Tibial nerve (tissue), 4 donors: ENCODE measurements around the gene DYNLRB1. TPM values are rescaled to one million over a fixed set of nuclear protein-coding genes. Genes with fewer than 3 reads are reported as not detected.
A peak's percentile ranks its signal among the peaks of the same experiment; 100 is the strongest.

Source experiments
- DNase-seq, 2 donors: peaks; one replicate each; pipeline ENCODE4 v3.0.0-alpha.2; 2019; ENCODE audit warnings: low spot score in 2 of 2
- H3K27ac ChIP-seq, 4 donors: fragments of 200-600 bp; sonication (generic) in 3 of 4; one replicate each; pipeline ENCODE4 v1.5.1; 2017 to 2019; ENCODE audit warnings: mild to moderate bottlenecking in 1 of 4
- H3K27me3 ChIP-seq, 2 donors: fragments of 200-600 bp; sonication (generic) in 1 of 2; one replicate each; pipeline versions ENCODE4 v1.5.1 to v1.6.0; 2017 to 2019
- H3K36me3 ChIP-seq, 3 donors: fragments of 200-600 bp; sonication (generic); one replicate each; pipeline ENCODE4 v1.5.1; 2018 to 2019
- H3K4me1 ChIP-seq, 4 donors: fragments of 200-600 bp; sonication (generic) in 3 of 4; one replicate each; pipeline ENCODE4 v1.5.1; 2017 to 2019
- H3K4me3 ChIP-seq, 4 donors: fragments of 200-600 bp; sonication (generic) in 3 of 4; one replicate each; pipeline ENCODE4 v1.5.1; 2017 to 2019; ENCODE audit warnings: mild to moderate bottlenecking in 1 of 4, moderate library complexity in 1 of 4
- H3K9me3 ChIP-seq, 4 donors: fragments of 200-600 bp; sonication (generic) in 3 of 4; one replicate each; pipeline ENCODE4 v1.5.1; 2017 to 2019
- EP300 ChIP-seq, 2 donors: sonication (generic); formaldehyde crosslinking; IDR thresholded peaks; one replicate each; pipeline ENCODE4 v1.6.1; 2017; ENCODE audit warnings: antibody characterized with exemption in 2 of 2, mild to moderate bottlenecking in 1 of 2
- POLR2A ChIP-seq, 2 donors: fragments of 450-650 bp; IDR thresholded peaks; one replicate each; pipeline ENCODE4 v1.6.1; 2017; ENCODE audit warnings: antibody characterized with exemption in 2 of 2, mild to moderate bottlenecking in 2 of 2, moderate library complexity in 2 of 2
- WGBS, 2 donors: methylation state at CpG; one replicate each; pipeline ENCODE4 v1.1.5; 2018; 5-methylcytosine and 5-hydroxymethylcytosine counted together
- total RNA-seq, 4 donors: library from RNA; depleted of rRNA; stranded (reverse); fragments of >200 nt; gene quantifications; one replicate each; pipeline ENCODE4 v1.1.0, GENCODE V29; 2016
- TF ChIP-seq, protein P1 (sequence below), 5 experiments: fragments of 200-600 bp in 3 of 5; fragments of 450-650 bp in 2 of 5; sonication (generic) in 3 of 5; IDR thresholded peaks; one replicate each; pipeline ENCODE4 v1.5.1; 2016 to 2019; ENCODE audit warnings: antibody characterized with exemption in 5 of 5, mild to moderate bottlenecking in 3 of 5, moderate library complexity in 2 of 5

DYNLRB1 gene
- total RNA-seq, 4 donors from 2014 or later: 145 to 188 (median 170) TPM

DNA sequence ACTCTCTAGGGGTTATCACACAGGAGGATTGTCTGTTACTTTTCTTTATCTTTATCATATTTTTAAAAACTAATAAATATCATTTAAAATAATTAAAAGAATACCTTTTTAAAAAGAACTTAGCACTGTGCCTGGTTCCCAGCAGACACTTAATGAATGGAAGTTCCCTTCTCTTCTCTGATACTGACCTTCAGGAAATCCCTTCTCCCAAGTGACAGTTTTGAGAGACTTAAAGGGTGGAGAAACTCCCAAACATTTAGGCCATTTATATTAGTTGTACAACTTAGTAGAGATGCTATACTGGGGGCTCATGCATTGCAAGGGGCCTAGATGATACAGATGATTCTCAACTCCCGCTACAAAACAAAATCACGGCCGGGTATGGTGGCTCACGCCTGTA, 60.8 kb downstream of the DYNLRB1 start:
- 97 to 99% methylated on average over 4 of the region's 4 CpGs for WGBS, 2 donors
- peaks cover 0 to 43% (median 30%) of the 10 kb centered on the region in 4 donors for H3K4me1 ChIP-seq
- H3K27me3 ChIP-seq: no peaks in the 10 kb centered on the region
- no peak for TF ChIP-seq POLR2A (IDR thresholded peaks at IDR 0.05)
- TF ChIP-seq, protein P1, sequence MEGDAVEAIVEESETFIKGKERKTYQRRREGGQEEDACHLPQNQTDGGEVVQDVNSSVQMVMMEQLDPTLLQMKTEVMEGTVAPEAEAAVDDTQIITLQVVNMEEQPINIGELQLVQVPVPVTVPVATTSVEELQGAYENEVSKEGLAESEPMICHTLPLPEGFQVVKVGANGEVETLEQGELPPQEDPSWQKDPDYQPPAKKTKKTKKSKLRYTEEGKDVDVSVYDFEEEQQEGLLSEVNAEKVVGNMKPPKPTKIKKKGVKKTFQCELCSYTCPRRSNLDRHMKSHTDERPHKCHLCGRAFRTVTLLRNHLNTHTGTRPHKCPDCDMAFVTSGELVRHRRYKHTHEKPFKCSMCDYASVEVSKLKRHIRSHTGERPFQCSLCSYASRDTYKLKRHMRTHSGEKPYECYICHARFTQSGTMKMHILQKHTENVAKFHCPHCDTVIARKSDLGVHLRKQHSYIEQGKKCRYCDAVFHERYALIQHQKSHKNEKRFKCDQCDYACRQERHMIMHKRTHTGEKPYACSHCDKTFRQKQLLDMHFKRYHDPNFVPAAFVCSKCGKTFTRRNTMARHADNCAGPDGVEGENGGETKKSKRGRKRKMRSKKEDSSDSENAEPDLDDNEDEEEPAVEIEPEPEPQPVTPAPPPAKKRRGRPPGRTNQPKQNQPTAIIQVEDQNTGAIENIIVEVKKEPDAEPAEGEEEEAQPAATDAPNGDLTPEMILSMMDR (IDR thresholded peaks at IDR 0.05): no peak
- TF ChIP-seq EP300 (IDR thresholded peaks at IDR 0.05): no peak
- H3K9me3 ChIP-seq: no peaks in the 10 kb centered on the region
- H3K27ac ChIP-seq: no peak overlapping the region
- H3K4me3 ChIP-seq: no peak overlapping the region
- no peak for DNase-seq
- H3K36me3 ChIP-seq: peaks cover 0 to 34% (median 4%) of the 10 kb centered on the region in 3 donors

- peaks cover 0 to 26% (median 4%) of the 10 kb centered on the region in 3 donors for H3K36me3 ChIP-seq
- no peak for TF ChIP-seq POLR2A (IDR thresholded peaks at IDR 0.05)
- TF ChIP-seq EP300 (IDR thresholded peaks at IDR 0.05): no peak
- TF ChIP-seq, protein P1 (IDR thresholded peaks at IDR 0.05): no peak
- DNase-seq: peak in 1 of 2 donors; percentile 47
- H3K27me3 ChIP-seq: no peaks in the 10 kb centered on the region
- H3K27ac ChIP-seq: peak overlapping the region in 3 of 4 donors; percentile 5 to 92 (median 88)
- WGBS, 2 donors: 31 to 40% methylated on average over 2 of the region's 2 CpGs
- no peak overlapping the region for H3K4me3 ChIP-seq
- H3K4me1 ChIP-seq: peaks cover 0 to 53% (median 34%) of the 10 kb centered on the region in 4 donors
- H3K9me3 ChIP-seq: no peaks in the 10 kb centered on the region
Observed at GRCh38 chr20:34578025-34578424, 61.8 kb downstream of the DYNLRB1 start.

DNA sequence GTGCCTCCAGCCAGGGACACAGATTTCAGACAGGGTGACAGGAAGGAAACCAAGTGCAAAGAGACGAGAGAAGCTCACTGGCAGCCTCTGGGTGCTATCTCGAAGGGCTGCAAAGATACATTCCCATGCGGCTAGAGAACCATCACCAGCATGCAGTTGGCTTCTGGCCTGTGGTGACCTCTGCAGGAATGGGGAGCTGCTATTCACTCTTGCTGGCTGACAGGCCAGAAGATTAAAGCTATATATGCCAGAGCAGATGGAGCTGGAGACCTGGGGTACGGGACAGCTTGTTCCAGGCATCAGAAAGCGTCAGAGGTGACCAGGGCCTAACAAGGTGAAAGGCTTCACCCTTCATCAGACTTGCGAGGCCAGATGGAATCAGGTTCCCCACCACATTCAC, 62.3 kb downstream of the DYNLRB1 start:
- Histone ChIP-seq H3K4me3 (no peak overlapping the region), H3K9me3 (no peaks in the 10 kb centered on the region), H3K4me1 (peaks cover 0 to 58% (median 39%) of the 10 kb centered on the region in 4 donors), H3K27me3 (no peaks in the 10 kb centered on the region), H3K27ac (peak overlapping the region in 3 of 4 donors; percentile 24 to 92 (median 88)), H3K36me3 (peaks cover 0 to 26% (median 4%) of the 10 kb centered on the region in 3 donors)
- 71 to 79% methylated on average over 6 of the region's 6 CpGs for WGBS, 2 donors
- TF ChIP-seq, protein P1 (IDR thresholded peaks at IDR 0.05): no peak
- TF ChIP-seq EP300 (IDR thresholded peaks at IDR 0.05) (no peak), POLR2A (IDR thresholded peaks at IDR 0.05) (no peak)
- no peak for DNase-seq

- peak; percentile 35 for DNase-seq
- H3K27ac ChIP-seq: peak overlapping the region; percentile 24 to 92 (median 78)
- WGBS, 2 donors: 53 to 65% methylated on average over 11 of the region's 11 CpGs
- peaks cover 0 to 61% (median 39%) of the 10 kb centered on the region in 4 donors for H3K4me1 ChIP-seq
- no peak overlapping the region for H3K4me3 ChIP-seq
- H3K36me3 ChIP-seq: peaks cover 0 to 25% (median 0%) of the 10 kb centered on the region in 3 donors
- H3K9me3 ChIP-seq: no peaks in the 10 kb centered on the region
- TF ChIP-seq, protein P1 (IDR thresholded peaks at IDR 0.05): peak; percentile 47 to 71 (median 64)
- TF ChIP-seq POLR2A (IDR thresholded peaks at IDR 0.05) (no peak), EP300 (IDR thresholded peaks at IDR 0.05) (peak in 1 of 2 donors; percentile 68)
- H3K27me3 ChIP-seq: no peaks in the 10 kb centered on the region
Observed at GRCh38 chr20:34579191-34579978, 63.2 kb downstream of the DYNLRB1 start.
